Endodermal cell (in vitro differentiated cells): ENCODE measurements around the gene RIMS1. TPM values are rescaled to one million over a fixed set of nuclear protein-coding genes. Genes with fewer than 3 reads are reported as not detected.

Experiments
- DNase-seq: peaks from one replicate; pipeline ENCODE4 v3.0.0-alpha.2; 2017
- H3K27ac ChIP-seq: 2 replicates; pipeline ENCODE4 v1.5.1; 2013; ENCODE audit warnings: mild to moderate bottlenecking, low read depth, low read length, moderate library complexity
- H3K27me3 ChIP-seq: 2 replicates; pipeline ENCODE4 v1.6.1; 2013; ENCODE audit warnings: mild to moderate bottlenecking, low read length, moderate library complexity; ENCODE audit not compliant: insufficient read depth, control insufficient read depth, poor library complexity, severe bottlenecking
- H3K36me3 ChIP-seq: 2 replicates; pipeline ENCODE4 v1.7.0; 2013; ENCODE audit warnings: mild to moderate bottlenecking, low read length, moderate library complexity; ENCODE audit not compliant: control insufficient read depth, insufficient read depth
- H3K4me1 ChIP-seq: one replicate; pipeline ENCODE4 v1.7.0; 2013; ENCODE audit warnings: low read length; ENCODE audit not compliant: control insufficient read depth, insufficient read depth
- H3K4me3 ChIP-seq: 2 replicates; pipeline ENCODE4 v1.5.1; 2013; ENCODE audit warnings: mild to moderate bottlenecking, low read length, moderate library complexity
- H3K9ac ChIP-seq: 2 replicates; pipeline ENCODE4 v1.6.1; 2013; ENCODE audit warnings: mild to moderate bottlenecking, low read length, moderate library complexity; ENCODE audit not compliant: poor library complexity, severe bottlenecking; ENCODE audit errors: extremely low read depth
- H3K9me3 ChIP-seq: 2 replicates; pipeline ENCODE4 v1.6.1; 2013; ENCODE audit warnings: mild to moderate bottlenecking, low read length, moderate library complexity; ENCODE audit not compliant: control insufficient read depth
- H3K27ac Mint-ChIP-seq: 2 replicates; pipeline ENCODE4 v1.8.0; 2020; ENCODE audit warnings: mixed read lengths
- H3K27me3 Mint-ChIP-seq: 2 replicates; pipeline ENCODE4 v1.8.0; 2021; ENCODE audit warnings: mild to moderate bottlenecking, mixed read lengths; ENCODE audit not compliant: insufficient read depth
- H3K36me3 Mint-ChIP-seq: 2 replicates; pipeline ENCODE4 v1.8.0; 2020; ENCODE audit warnings: low read depth, mixed read lengths
- H3K4me1 Mint-ChIP-seq: 2 replicates; pipeline ENCODE4 v1.8.0; 2020; ENCODE audit warnings: mixed read lengths
- H3K4me3 Mint-ChIP-seq: 2 replicates; pipeline ENCODE4 v1.8.0; 2020; ENCODE audit warnings: mild to moderate bottlenecking, moderate library complexity, mixed read lengths
- H3K9me3 Mint-ChIP-seq: 2 replicates; pipeline ENCODE4 v1.8.0; 2020; ENCODE audit warnings: mild to moderate bottlenecking, mixed read lengths
- CTCF ChIP-seq: fragments of 200-600 bp; sonication (generic); conservative IDR thresholded peaks from 2 replicates; pipeline ENCODE4 v1.5.0; 2021; ENCODE audit warnings: antibody characterized with exemption, mild to moderate bottlenecking
- WGBS, 2 experiments: methylation state at CpG; one replicate each; pipeline versions ENCODE4 v1.1.5 to v1.1.7; 2013; ENCODE audit warnings: missing lambda C conversion rate in 2 of 2, mixed read lengths in 1 of 2; ENCODE audit not compliant: insufficient coverage in 1 of 2, insufficient read length in 1 of 2; 5-methylcytosine and 5-hydroxymethylcytosine counted together
- total RNA-seq, 2 donors: library from RNA; stranded (reverse); fragmentation: NEBNext Ultra II Directional in 1 of 2; extraction: Animal tissue kit (Norgen Biotek cat#: 25700) in 1 of 2; gene quantifications; 2 replicates in 1 of 2; 3 replicates in 1 of 2; pipeline ENCODE4 v1.2.1, GENCODE V29; 2021

The RIMS1 gene
- total RNA-seq, 2 donors from 2014 or later: 1.1 to 1.6 TPM

- TF ChIP-seq CTCF: no peak
- Histone ChIP-seq H3K36me3 (no peaks in the 10 kb centered on the region), H3K4me3 (no peak overlapping the region), H3K9ac (no peak overlapping the region), H3K27me3 (no peaks in the 10 kb centered on the region), H3K9me3 (no peaks in the 10 kb centered on the region), H3K4me1 (no peaks in the 10 kb centered on the region), H3K27ac (no peak overlapping the region)
- no peaks in the 10 kb centered on the region for H3K9me3 Mint-ChIP-seq
- H3K27me3 Mint-ChIP-seq: no peaks in the 10 kb centered on the region
- H3K4me3 Mint-ChIP-seq: no peak overlapping the region
- no peaks in the 10 kb centered on the region for H3K4me1 Mint-ChIP-seq
- no peaks in the 10 kb centered on the region for H3K36me3 Mint-ChIP-seq
- H3K27ac Mint-ChIP-seq: no peak overlapping the region
- 90 to 96% methylated on average over 5 to 7 of the region's 7 CpGs for WGBS, 2 experiments
- DNase-seq: no peak
Measured at GRCh38 chr6:71965404-71965803, 79.1 kb downstream of the RIMS1 start.

GRCh38 chr6:71967436-71967835 lies 81.1 kb downstream of the RIMS1 start:
- H3K4me1 ChIP-seq: no peaks in the 10 kb centered on the region
- H3K27ac ChIP-seq: no peak overlapping the region
- WGBS, 2 experiments: 60 to 98% methylated on average over 1 to 5 of the region's 5 CpGs

DNA sequence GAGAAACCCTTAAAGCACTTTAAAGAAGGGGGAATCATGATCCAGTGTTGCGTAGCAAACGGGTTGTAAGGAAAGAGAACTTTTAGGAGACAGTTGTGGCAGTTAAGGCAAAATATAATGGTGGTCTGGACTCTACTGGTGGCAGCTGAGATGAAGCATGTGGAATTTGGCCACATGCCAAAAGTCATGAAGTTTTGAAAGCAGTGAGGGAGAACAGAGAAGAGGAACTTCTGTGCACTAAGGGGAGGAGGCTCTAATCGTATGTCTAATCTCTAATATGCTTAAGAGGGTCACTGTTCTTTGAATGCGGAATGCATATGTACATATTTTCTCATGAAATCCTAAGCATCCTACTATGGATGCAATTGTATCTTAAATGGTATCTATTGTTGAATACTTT lies 91.5 kb downstream of the RIMS1 start:
- H3K9me3 Mint-ChIP-seq: no peaks in the 10 kb centered on the region
- Histone ChIP-seq H3K27me3 (no peaks in the 10 kb centered on the region), H3K36me3 (no peaks in the 10 kb centered on the region), H3K4me3 (no peak overlapping the region), H3K9me3 (no peaks in the 10 kb centered on the region), H3K27ac (no peak overlapping the region), H3K9ac (no peak overlapping the region), H3K4me1 (no peaks in the 10 kb centered on the region)
- no peak overlapping the region for H3K27ac Mint-ChIP-seq
- H3K4me1 Mint-ChIP-seq: peaks cover 4% of the 10 kb centered on the region
- 92 to 95% methylated on average over 2 to 3 of the region's 4 CpGs for WGBS, 2 experiments
- no peak for TF ChIP-seq CTCF
- no peaks in the 10 kb centered on the region for H3K36me3 Mint-ChIP-seq
- H3K4me3 Mint-ChIP-seq: no peak overlapping the region
- H3K27me3 Mint-ChIP-seq: no peaks in the 10 kb centered on the region
- DNase-seq: no peak

More at GRCh38 chr6:71967436-71967835, 81.1 kb downstream of the RIMS1 start:
- H3K4me3 Mint-ChIP-seq: no peak overlapping the region
- Histone ChIP-seq H3K9me3 (no peaks in the 10 kb centered on the region), H3K4me3 (no peak overlapping the region), H3K9ac (no peak overlapping the region), H3K27me3 (no peaks in the 10 kb centered on the region), H3K36me3 (no peaks in the 10 kb centered on the region)
- no peak for DNase-seq
- H3K36me3 Mint-ChIP-seq: no peaks in the 10 kb centered on the region
- no peaks in the 10 kb centered on the region for H3K4me1 Mint-ChIP-seq
- no peaks in the 10 kb centered on the region for H3K9me3 Mint-ChIP-seq
- TF ChIP-seq CTCF: no peak
- H3K27ac Mint-ChIP-seq: no peak overlapping the region
- H3K27me3 Mint-ChIP-seq: no peaks in the 10 kb centered on the region
